Uterus (tissue), 4 donors: ENCODE data around the gene FAM187B. TPM values are rescaled to one million over a fixed set of nuclear protein-coding genes. Genes with fewer than 3 reads are reported as not detected.

Experiments used
- DNase-seq, 2 donors: peaks; one replicate each; pipeline ENCODE4 v3.0.0-alpha.2; 2019 to 2020
- H3K27ac ChIP-seq, 2 donors: fragments of 200-600 bp; sonication (generic); 1 replicate in 1 of 2; 2 replicates in 1 of 2; pipeline ENCODE4 v1.5.1; 2016 to 2018
- H3K27me3 ChIP-seq, 2 donors: fragments of 200-600 bp; sonication (generic); one replicate each; pipeline ENCODE4 v1.5.1; 2018 to 2019; ENCODE audit warnings: control low read depth in 1 of 2
- H3K36me3 ChIP-seq, 2 donors: fragments of 200-600 bp; sonication (generic); one replicate each; pipeline ENCODE4 v1.5.1; 2019; ENCODE audit warnings: control low read depth in 1 of 2
- H3K4me1 ChIP-seq, 2 donors: fragments of 200-600 bp; sonication (generic); one replicate each; pipeline ENCODE4 v1.5.1; 2018 to 2019; ENCODE audit warnings: control low read depth in 1 of 2
- H3K4me3 ChIP-seq, 2 donors: fragments of 200-600 bp; sonication (generic); 1 replicate in 1 of 2; 2 replicates in 1 of 2; pipeline ENCODE4 v1.5.1; 2018 to 2019; ENCODE audit warnings: mild to moderate bottlenecking in 1 of 2
- H3K9me3 ChIP-seq, 2 donors: fragments of 200-600 bp; sonication (generic); one replicate each; pipeline ENCODE4 v1.5.1; 2019; ENCODE audit warnings: control low read depth in 1 of 2
- POLR2A ChIP-seq, 2 donors: fragments of 450-650 bp; IDR thresholded peaks; one replicate each; pipeline ENCODE4 v1.6.1; 2016; ENCODE audit warnings: antibody characterized with exemption in 2 of 2, mild to moderate bottlenecking in 1 of 2, moderate library complexity in 1 of 2
- intact Hi-C: fragments of 100-400 bp; cut with DNase I; formaldehyde crosslinking; loops from one replicate; pipeline ENCODE4 v1.15.1; 2023; ENCODE audit warnings: low total_unique reads
- total RNA-seq, 4 donors: library from RNA; depleted of rRNA in 3 of 4; stranded (reverse); fragments of >200 nt in 3 of 4; gene quantifications; one replicate each; pipeline versions ENCODE4 v1.1.0 to v1.2.4, GENCODE V29; 2014 to 2023
- TF ChIP-seq, protein P1 (sequence below), 4 experiments: fragments of 200-600 bp in 2 of 4; fragments of 450-650 bp in 2 of 4; sonication (generic) in 2 of 4; IDR thresholded peaks; one replicate each; pipeline ENCODE4 v1.5.1; 2016 to 2019; ENCODE audit warnings: antibody characterized with exemption in 4 of 4, mild to moderate bottlenecking in 2 of 4, moderate library complexity in 1 of 4
- donor health status: DM: yes; HTN: yes; CAD: no.

The FAM187B gene
- total RNA-seq, 4 donors from 2014 or later = 0.21 TPM; not detected in 3

DNA sequence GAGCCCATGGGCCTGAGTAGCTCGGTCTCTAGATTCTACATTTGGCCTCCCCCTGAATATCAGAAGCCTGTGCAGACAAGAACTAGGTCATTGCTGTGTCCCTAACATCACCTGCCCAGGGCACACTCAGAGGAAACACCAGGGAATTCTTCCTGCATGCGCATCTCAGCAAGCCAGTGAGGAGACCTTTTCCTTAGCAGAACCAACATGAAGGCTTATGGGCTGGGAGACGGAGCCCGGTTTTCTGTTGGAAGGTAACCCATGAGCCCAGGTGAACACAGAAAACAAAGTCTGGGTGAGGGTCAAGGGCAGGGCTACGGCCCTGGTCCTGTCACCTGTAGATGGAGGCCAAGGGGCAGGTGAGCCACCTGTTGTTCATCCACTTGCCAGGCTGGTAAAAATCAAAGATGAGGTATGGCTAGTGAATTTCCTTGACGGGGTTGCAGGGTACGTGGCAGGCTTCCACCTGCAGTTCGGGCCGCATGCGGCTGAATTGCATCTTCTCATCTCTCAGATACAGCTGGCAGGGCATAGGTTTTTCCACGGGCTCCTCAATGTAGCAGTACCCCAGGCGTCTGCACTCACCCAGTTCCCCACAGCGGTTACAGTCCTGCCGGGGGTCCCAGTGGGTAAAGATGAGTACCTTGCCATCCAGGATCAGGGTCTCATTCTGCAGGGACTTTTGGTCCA lies 3.6 kb upstream of the FAM187B start:
- H3K27ac ChIP-seq = no peak overlapping the region
- no peaks in the 10 kb centered on the region for H3K4me1 ChIP-seq
- no peak overlapping the region for H3K4me3 ChIP-seq
- intact Hi-C loops = no loop called here
- no peaks in the 10 kb centered on the region for H3K9me3 ChIP-seq
- H3K36me3 ChIP-seq = no peaks in the 10 kb centered on the region
- TF ChIP-seq, protein P1, sequence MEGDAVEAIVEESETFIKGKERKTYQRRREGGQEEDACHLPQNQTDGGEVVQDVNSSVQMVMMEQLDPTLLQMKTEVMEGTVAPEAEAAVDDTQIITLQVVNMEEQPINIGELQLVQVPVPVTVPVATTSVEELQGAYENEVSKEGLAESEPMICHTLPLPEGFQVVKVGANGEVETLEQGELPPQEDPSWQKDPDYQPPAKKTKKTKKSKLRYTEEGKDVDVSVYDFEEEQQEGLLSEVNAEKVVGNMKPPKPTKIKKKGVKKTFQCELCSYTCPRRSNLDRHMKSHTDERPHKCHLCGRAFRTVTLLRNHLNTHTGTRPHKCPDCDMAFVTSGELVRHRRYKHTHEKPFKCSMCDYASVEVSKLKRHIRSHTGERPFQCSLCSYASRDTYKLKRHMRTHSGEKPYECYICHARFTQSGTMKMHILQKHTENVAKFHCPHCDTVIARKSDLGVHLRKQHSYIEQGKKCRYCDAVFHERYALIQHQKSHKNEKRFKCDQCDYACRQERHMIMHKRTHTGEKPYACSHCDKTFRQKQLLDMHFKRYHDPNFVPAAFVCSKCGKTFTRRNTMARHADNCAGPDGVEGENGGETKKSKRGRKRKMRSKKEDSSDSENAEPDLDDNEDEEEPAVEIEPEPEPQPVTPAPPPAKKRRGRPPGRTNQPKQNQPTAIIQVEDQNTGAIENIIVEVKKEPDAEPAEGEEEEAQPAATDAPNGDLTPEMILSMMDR (IDR thresholded peaks at IDR 0.05) = no peak
- TF ChIP-seq POLR2A (IDR thresholded peaks at IDR 0.05) = no peak
- H3K27me3 ChIP-seq = no peaks in the 10 kb centered on the region
- DNase-seq = no peak

GRCh38 chr19:35229601-35230000 lies 1.1 kb upstream of the FAM187B start:
- no peaks in the 10 kb centered on the region for H3K9me3 ChIP-seq
- TF ChIP-seq, protein P1 (IDR thresholded peaks at IDR 0.05) = no peak
- TF ChIP-seq POLR2A (IDR thresholded peaks at IDR 0.05) = no peak
- intact Hi-C loops = no loop called here
- no peak overlapping the region for H3K4me3 ChIP-seq
- no peaks in the 10 kb centered on the region for H3K4me1 ChIP-seq
- no peak overlapping the region for H3K27ac ChIP-seq
- DNase-seq = no peak
- H3K27me3 ChIP-seq = no peaks in the 10 kb centered on the region
- H3K36me3 ChIP-seq = no peaks in the 10 kb centered on the region

DNA sequence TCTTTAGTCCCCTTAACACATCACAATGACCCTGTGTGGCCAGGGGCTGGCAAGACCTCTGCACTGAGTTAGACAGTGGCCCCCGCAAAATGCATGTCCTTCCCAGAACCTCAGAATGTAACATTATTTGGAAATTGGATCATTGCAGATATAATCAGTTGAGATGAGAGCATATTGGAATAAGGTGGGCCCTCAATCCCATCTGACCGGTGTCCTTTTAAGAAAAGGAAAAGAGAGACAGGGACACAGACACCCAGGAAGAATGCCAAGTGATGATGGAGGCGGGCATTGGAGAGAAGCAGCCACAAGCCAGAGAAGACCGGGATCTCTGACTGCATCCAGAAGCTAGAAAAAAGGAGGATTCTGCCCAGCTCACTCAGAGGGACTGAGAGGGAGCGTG lies 1.8 kb downstream of the FAM187B start:
- intact Hi-C loops = no loop called here
- Histone ChIP-seq H3K27me3 (no peaks in the 10 kb centered on the region), H3K36me3 (no peaks in the 10 kb centered on the region), H3K9me3 (no peaks in the 10 kb centered on the region), H3K4me3 (no peak overlapping the region), H3K27ac (no peak overlapping the region), H3K4me1 (no peaks in the 10 kb centered on the region)
- DNase-seq = no peak
- TF ChIP-seq, protein P1 (IDR thresholded peaks at IDR 0.05) = no peak
- no peak for TF ChIP-seq POLR2A (IDR thresholded peaks at IDR 0.05)

- no peak for DNase-seq
- Histone ChIP-seq H3K27me3 (no peaks in the 10 kb centered on the region), H3K9me3 (no peaks in the 10 kb centered on the region), H3K27ac (no peak overlapping the region), H3K36me3 (no peaks in the 10 kb centered on the region), H3K4me3 (no peak overlapping the region), H3K4me1 (no peaks in the 10 kb centered on the region)
- TF ChIP-seq, protein P1 (IDR thresholded peaks at IDR 0.05) = no peak
- TF ChIP-seq POLR2A (IDR thresholded peaks at IDR 0.05) = no peak
- intact Hi-C loops = no loop called here
These were observed 2.6 kb downstream of the FAM187B start for GRCh38 chr19:35225951-35226350.

GRCh38 chr19:35224681-35225571 lies 3.6 kb downstream of the FAM187B start:
- intact Hi-C loops = no loop called here
- Histone ChIP-seq H3K4me1 (no peaks in the 10 kb centered on the region), H3K27ac (no peak overlapping the region), H3K27me3 (no peaks in the 10 kb centered on the region), H3K9me3 (no peaks in the 10 kb centered on the region), H3K36me3 (no peaks in the 10 kb centered on the region), H3K4me3 (no peak overlapping the region)
- DNase-seq = no peak
- TF ChIP-seq, protein P1 (IDR thresholded peaks at IDR 0.05) = no peak
- no peak for TF ChIP-seq POLR2A (IDR thresholded peaks at IDR 0.05)
